Measurements from ENCODE around the gene ZMYM5.
A peak's percentile ranks its signal among the peaks of the same experiment; 100 is the strongest.
"Not testable (repeated sequence)": the region's sequence is repeated elsewhere in the genome, so short reads cannot be mapped to it uniquely, and the experiment has no call there.

Gene ZMYM5

GRCh38 chr13:19863323-19864023, at the start of gene ZMYM5:
ZMYM5 (minus strand) TSS chr13:19863649; CDS start chr13:19852180, 11,469 bp downstream.
- DNase-seq (ENCODE audit: low spot score) = peak; percentile 99

- peak; percentile 21 for DNase-seq (ENCODE audit: low spot score)
Measured at GRCh38 chr13:19910336-19911072, 47.1 kb upstream of the ZMYM5 start.

DNA sequence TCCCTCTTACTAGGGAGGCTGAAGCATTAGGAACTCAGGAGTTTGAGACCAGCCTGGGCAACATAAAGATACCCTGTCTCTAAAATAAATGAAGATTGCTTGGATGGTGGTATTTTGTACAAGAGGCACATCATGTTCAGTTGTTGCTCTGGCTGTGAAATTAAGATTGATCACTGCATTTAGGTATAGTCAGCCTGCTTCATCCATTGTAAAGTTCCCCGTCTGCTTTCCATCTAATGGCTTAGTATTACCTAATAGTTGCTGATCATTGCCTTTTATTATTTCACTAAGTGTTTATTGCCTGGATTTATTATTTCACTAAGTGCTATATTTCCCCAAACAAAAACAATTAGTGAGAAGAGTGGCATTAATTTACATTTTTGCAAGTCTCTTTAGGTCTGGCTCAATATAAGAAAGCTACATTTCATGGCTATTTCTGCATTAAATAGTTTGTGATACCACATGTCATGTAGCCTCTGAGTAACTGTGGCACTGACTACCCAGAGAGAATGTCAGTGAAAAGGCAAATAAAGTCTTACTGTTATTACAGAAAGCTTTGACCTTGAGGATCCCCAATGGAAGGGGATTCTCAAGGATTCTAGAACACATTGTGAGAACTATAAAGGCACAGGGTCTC, 45.0 kb upstream of the ZMYM5 start:
- no peak for DNase-seq (ENCODE audit: low spot score)

DNA sequence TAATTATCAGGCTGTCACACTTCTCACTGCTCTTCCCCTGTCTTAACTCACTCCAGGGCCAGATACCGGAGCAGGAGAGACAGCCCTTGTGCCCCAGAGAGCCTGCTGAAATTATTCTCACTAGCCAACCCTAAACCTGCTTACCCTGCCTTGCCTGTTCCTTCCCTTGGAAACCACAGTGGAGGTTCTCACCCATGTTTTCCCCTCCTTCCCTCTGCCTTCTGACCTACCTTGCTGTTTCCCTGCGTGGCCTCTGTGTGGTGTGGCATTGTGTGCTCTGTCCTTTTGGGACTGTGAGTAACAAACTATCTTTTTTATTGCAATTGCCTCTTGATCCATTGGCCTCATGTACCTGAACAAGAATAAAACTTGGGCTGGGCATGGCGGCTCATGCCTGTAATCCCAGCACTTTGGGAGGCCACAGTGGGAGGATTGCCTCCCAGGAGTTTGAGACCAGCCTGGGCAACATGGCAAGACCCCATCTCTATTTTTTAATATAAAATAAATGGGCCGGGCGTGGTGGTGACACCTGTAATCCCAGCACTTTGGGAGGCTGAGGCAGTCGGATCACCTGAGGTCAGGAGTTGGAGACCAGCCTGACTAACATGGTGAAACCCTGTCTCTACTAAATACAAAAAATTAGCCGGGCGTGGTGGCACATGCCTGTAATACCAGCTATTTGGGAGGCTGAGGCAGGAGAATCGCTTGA, 42.2 kb upstream of the ZMYM5 start:
- DNase-seq (ENCODE audit: low spot score) = not testable (repeated sequence)

GRCh38 chr13:19890030-19890429, 26.6 kb upstream of the ZMYM5 start:
- DNase-seq (ENCODE audit: low spot score) = no peak

- no peak for DNase-seq (ENCODE audit: low spot score)
Measured at GRCh38 chr13:19888799-19889198, 25.4 kb upstream of the ZMYM5 start.

GRCh38 chr13:19882231-19882630, 18.8 kb upstream of the ZMYM5 start:
- DNase-seq (ENCODE audit: low spot score) = no peak

GRCh38 chr13:19881641-19882040, 18.2 kb upstream of the ZMYM5 start:
- DNase-seq (ENCODE audit: low spot score) = no peak

GRCh38 chr13:19864746-19865309, 1.4 kb upstream of the ZMYM5 start:
- peak; percentile 41 for DNase-seq (ENCODE audit: low spot score)

DNA sequence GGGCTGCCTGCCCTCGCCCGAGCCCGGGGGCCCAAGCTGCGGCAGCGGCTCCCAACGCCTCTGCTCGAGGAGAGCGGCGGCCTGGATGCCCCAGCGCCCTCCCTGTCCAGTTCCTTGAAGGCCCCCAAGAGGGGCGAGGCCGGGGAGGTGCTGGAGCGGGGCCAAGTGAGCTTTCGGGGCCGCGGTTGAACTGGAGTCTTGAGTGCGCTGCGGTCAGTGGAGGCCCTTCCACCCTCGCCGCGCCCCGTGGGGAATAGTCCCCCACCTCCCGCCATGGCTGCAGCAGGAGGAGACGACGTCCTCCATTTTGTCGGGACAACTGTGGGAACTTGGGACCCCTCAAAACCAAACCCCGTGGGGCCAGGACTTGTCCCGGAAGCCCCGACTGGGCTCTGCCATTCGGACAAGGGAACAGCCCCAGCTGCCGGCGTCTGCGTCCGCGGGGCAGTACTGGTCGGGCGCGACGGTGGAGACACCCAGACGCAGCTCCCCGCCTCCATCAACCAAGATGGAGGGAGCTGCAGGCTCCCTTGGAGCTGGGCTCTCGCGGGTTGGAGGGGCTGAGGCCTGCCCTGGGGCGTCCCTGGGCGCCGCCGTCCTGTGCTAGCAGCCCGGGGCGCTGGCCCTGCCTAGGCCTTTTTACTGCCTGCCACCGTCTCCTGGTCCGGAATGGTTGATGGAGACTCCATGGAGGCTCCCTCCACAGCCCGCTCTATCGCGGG, 736 bp upstream of the ZMYM5 start:
- DNase-seq (ENCODE audit: low spot score) = peak; percentile 68

GRCh38 chr13:19862481-19863313, 752 bp downstream of the ZMYM5 start:
- peak; percentile 29 for DNase-seq (ENCODE audit: low spot score)

DNA sequence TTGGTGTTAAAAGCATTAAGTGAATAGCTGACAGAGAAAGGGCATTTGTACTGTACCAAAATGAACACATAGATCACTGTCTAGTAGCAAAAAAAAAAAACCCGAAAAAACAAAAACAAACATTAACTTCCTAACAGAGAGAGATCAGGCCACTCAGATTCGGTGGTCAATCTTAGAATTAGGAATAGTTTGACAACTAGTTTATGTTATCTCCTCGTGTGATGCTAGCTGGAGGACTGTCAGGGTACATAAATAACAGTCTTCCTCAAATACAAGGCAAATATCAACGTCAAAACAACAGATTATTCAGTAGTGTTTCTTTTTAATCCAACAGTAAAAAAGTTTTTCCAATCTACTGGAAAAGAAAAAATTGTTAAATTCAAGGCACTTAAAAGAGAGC, 1.7 kb downstream of the ZMYM5 start:
- DNase-seq (ENCODE audit: low spot score) = no peak

DNA sequence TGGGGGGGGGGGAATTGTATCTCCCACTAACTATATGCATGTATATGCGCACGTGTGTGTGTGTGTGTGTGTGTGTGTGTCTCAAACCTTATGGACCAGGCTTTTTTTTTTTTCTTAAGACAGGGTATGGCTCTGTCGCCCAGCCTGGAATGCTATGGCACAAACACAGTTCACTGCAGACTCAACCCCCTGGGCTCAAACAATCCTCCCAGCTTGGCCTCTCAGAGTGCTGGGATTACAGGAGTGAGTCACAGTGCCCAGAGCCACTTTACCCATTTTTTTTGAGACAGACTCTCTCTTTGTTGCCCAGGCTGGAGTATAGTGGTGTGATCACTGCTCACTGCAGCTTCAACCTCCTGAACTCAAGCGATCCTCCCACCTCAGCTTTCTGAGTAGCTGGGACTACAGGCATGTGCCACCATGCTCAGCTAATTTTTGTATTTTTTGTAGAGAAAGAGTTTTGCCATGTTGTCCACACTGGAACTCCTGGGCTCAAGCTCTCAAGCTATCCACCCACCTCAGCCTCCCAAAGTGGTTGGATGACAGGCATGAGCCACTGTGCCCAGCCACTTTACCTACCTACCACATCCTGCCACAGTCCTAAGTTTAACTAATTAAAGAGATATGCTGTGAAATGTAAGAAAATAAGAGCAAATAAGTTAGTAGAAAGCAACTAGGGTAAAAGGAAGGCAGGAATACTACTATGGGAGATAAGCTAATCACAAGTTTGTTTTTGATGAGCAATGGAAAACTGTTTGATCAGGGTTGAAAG, 2.4 kb downstream of the ZMYM5 start:
- peak; percentile 7 for DNase-seq (ENCODE audit: low spot score)

DNA sequence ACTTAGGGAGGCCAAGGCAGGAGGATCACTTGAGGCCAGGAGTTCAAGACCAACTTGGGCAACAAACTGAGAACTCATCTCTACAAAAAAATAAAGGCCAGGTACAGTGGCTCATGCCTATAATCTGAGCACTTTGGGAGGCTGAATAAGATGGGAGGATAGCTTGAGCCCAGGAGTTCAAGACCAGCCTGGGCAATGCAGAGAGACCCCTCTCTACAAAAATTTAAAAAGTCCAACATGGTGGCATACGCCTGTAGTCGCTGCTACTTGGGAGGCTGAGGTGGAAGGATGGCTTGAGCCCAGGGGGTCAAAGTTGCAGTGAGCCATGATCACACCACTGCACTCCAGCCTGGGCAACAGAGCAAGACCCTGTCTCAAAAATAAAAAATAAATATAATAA, 5.8 kb downstream of the ZMYM5 start:
- DNase-seq (ENCODE audit: low spot score) = not testable (repeated sequence)

- no peak for DNase-seq (ENCODE audit: low spot score)
Measured at GRCh38 chr13:19852766-19853165, 10.7 kb downstream of the ZMYM5 start.

- peak; percentile 87 for DNase-seq (ENCODE audit: low spot score)
Measured at GRCh38 chr13:19845758-19846157, 17.7 kb downstream of the ZMYM5 start.

- DNase-seq (ENCODE audit: low spot score) = no peak
Measured at GRCh38 chr13:19838865-19839275, 24.6 kb downstream of the ZMYM5 start.

DNA sequence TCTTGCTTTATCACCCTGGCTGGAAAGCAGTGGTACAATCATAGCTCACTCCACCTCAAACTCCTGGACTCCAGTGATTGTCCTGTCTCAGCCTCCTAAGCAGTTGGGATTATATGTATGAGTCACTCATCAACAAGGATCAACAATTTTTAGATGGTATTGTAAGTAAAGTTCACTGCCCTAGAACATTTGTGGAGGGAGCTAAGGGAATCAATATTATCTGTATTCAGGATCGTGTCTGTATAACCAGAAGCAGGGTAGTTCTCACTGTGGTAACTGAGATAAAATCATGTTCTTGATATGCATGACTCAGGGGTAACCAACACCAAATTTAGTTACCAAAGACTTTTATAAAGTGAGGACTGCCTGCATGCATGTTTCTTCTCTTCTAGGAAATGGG, 27.0 kb downstream of the ZMYM5 start:
- no peak for DNase-seq (ENCODE audit: low spot score)

- DNase-seq (ENCODE audit: low spot score) = no peak
Measured at GRCh38 chr13:19834704-19835103, 28.7 kb downstream of the ZMYM5 start.

DNA sequence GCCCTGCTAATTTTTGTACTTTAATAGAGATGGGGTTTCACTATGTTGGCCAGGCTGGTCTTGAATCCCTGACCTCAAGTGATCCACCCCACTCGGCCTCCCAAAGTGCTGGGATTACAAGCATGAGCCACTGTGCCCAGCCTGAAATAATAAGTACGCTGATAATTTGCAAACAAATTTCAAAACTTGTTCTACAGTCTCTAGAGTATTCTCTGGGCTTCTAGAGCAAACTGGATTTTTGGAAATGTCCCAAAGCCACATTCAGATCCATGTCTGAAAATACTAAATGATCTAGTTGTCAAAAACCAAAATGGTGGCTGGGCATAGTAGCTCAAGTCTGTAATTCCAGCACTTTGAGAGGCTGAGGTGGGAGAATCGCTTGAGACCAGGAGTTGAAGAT, 40.8 kb downstream of the ZMYM5 start:
- DNase-seq (ENCODE audit: low spot score) = no peak

All from AG08396 (cell line).